WTC11 (cell line): ENCODE results near the gene CLPTM1L. TPM values are rescaled to one million over a fixed set of nuclear protein-coding genes. Genes with fewer than 3 reads are reported as not detected.

Experiments used
- ATAC-seq: fragments of 200-7000 bp; cut with Tn5 transposase; 2 replicates; pipeline ENCODE4 v1.10.0; 2021; ENCODE audit warnings: mild to moderate bottlenecking, moderate library complexity
- CTCF ChIA-PET: fragments of 300-600 bp; sonication (Branson Sonifier 250); formaldehyde crosslinking; loops from one replicate; lab custom pipeline; 2021; ENCODE audit warnings: antibody characterized with exemption; lab: Charles Lee
- POLR2A ChIA-PET: fragments of 350-600 bp; sonication (Branson Sonifier 250); formaldehyde crosslinking; loops from one replicate; lab custom pipeline; 2021; ENCODE audit warnings: antibody characterized with exemption; lab: Charles Lee
- DNase-seq: peaks from one replicate; pipeline ENCODE4 v3.0.0; 2021; ENCODE audit warnings: low spot score
- H3K27ac Mint-ChIP-seq: 2 replicates; pipeline ENCODE4 v1.8.0; 2021; ENCODE audit warnings: mixed read lengths
- H3K27me3 Mint-ChIP-seq: 2 replicates; pipeline ENCODE4 v1.8.0; 2021; ENCODE audit warnings: low read depth, mild to moderate bottlenecking, moderate library complexity, mixed read lengths
- H3K36me3 Mint-ChIP-seq: 2 replicates; pipeline ENCODE4 v1.8.0; 2021; ENCODE audit warnings: mixed read lengths
- H3K4me1 Mint-ChIP-seq: 2 replicates; pipeline ENCODE4 v1.8.0; 2022; ENCODE audit warnings: mixed read lengths
- H3K4me3 Mint-ChIP-seq: 2 replicates; pipeline ENCODE4 v1.8.0; 2021; ENCODE audit warnings: mild to moderate bottlenecking, moderate library complexity, mixed read lengths
- H3K9me3 Mint-ChIP-seq: 2 replicates; pipeline ENCODE4 v1.8.0; 2021; ENCODE audit warnings: mixed read lengths
- ATF1 ChIP-seq: sonication (generic); formaldehyde crosslinking; IDR thresholded peaks from 2 replicates; pipeline ENCODE4 v1.8.1; 2023; ENCODE audit warnings: mild to moderate bottlenecking, moderate library complexity, missing genetic modification reagents
- CBFB ChIP-seq: sonication (generic); formaldehyde crosslinking; IDR thresholded peaks from 2 replicates; pipeline ENCODE4 v1.8.1; 2022; ENCODE audit warnings: mild to moderate bottlenecking, low read depth, missing genetic modification reagents
- CREM ChIP-seq: sonication (generic); formaldehyde crosslinking; IDR thresholded peaks from 2 replicates; pipeline ENCODE4 v1.8.1; 2022; ENCODE audit warnings: mild to moderate bottlenecking, missing genetic modification reagents, moderate library complexity
- ELF4 ChIP-seq: sonication (generic); formaldehyde crosslinking; IDR thresholded peaks from 2 replicates; pipeline ENCODE4 v1.8.1; 2022; ENCODE audit warnings: low read depth, mild to moderate bottlenecking, moderate library complexity, missing genetic modification reagents
- FOXK1 ChIP-seq: sonication (generic); formaldehyde crosslinking; IDR thresholded peaks from 2 replicates; pipeline ENCODE4 v1.8.0; 2022; ENCODE audit warnings: mild to moderate bottlenecking, moderate library complexity, missing genetic modification reagents
- GABPB1 ChIP-seq: sonication (generic); formaldehyde crosslinking; IDR thresholded peaks from 2 replicates; pipeline ENCODE4 v1.8.1; 2023; ENCODE audit warnings: mild to moderate bottlenecking, missing genetic modification reagents
- JAZF1 ChIP-seq: fragments of 250-450 bp; sonication (Bioruptor Pico); IDR thresholded peaks from 2 replicates; pipeline ENCODE4 v1.9.0; 2021; ENCODE audit warnings: moderate library complexity, mild to moderate bottlenecking, inconsistent platforms
- KAT7 ChIP-seq: sonication (generic); formaldehyde crosslinking; IDR thresholded peaks from 2 replicates; pipeline ENCODE4 v1.8.1; 2023; ENCODE audit warnings: missing genetic modification reagents, mild to moderate bottlenecking, borderline replicate concordance
- MXD4 ChIP-seq: fragments of 250-450 bp; sonication (Bioruptor Pico); IDR thresholded peaks from 2 replicates; pipeline ENCODE4 v1.8.0; 2021; ENCODE audit warnings: mild to moderate bottlenecking, moderate library complexity, borderline replicate concordance
- NFATC4 ChIP-seq: fragments of 250-450 bp; sonication (Bioruptor Pico); IDR thresholded peaks from 2 replicates; pipeline ENCODE4 v1.9.0; 2021; ENCODE audit warnings: mild to moderate bottlenecking
- OVOL2 ChIP-seq: fragments of 250-450 bp; sonication (Bioruptor Pico); IDR thresholded peaks from 2 replicates; pipeline ENCODE4 v1.9.0; 2021; ENCODE audit warnings: mild to moderate bottlenecking, borderline replicate concordance
- PRRX2 ChIP-seq: fragments of 250-450 bp; sonication (Bioruptor Pico); IDR thresholded peaks from 2 replicates; pipeline ENCODE4 v1.8.0; 2021; ENCODE audit warnings: mild to moderate bottlenecking
- SMAD4 ChIP-seq: sonication (generic); formaldehyde crosslinking; IDR thresholded peaks from 2 replicates; pipeline ENCODE4 v1.8.0; 2022; ENCODE audit warnings: mild to moderate bottlenecking, missing genetic modification reagents
- SOX15 ChIP-seq: fragments of 250-450 bp; sonication (Bioruptor Pico); IDR thresholded peaks from 2 replicates; pipeline ENCODE4 v1.9.0; 2021; ENCODE audit warnings: mild to moderate bottlenecking
- SP1 ChIP-seq: sonication (generic); formaldehyde crosslinking; conservative IDR thresholded peaks from 2 replicates; pipeline ENCODE4 v1.8.1; 2022; ENCODE audit warnings: missing genetic modification reagents
- ZNF219 ChIP-seq: sonication (generic); formaldehyde crosslinking; IDR thresholded peaks from 2 replicates; pipeline ENCODE4 v1.8.0; 2023; ENCODE audit warnings: missing genetic modification reagents, mild to moderate bottlenecking, borderline replicate concordance
- ZNF423 ChIP-seq: fragments of 250-450 bp; sonication (Bioruptor Pico); IDR thresholded peaks from 2 replicates; pipeline ENCODE4 v2.1.2; 2022; ENCODE audit warnings: mild to moderate bottlenecking, moderate library complexity
- total RNA-seq: library from RNA; stranded (reverse); gene quantifications from 3 replicates; pipeline ENCODE4 v1.2.3, GENCODE V29; 2021
- TF ChIP-seq, protein P1 (sequence below): sonication (generic); formaldehyde crosslinking; IDR thresholded peaks from 2 replicates; pipeline ENCODE4 v1.8.1; 2023; ENCODE audit warnings: mild to moderate bottlenecking, missing genetic modification reagents, borderline replicate concordance
- TF ChIP-seq, protein P2 (sequence below): fragments of 250-450 bp; sonication (Bioruptor Pico); conservative IDR thresholded peaks from 2 replicates; pipeline ENCODE4 v1.9.0; 2021; ENCODE audit warnings: mild to moderate bottlenecking
- TF ChIP-seq, protein P3 (sequence below): fragments of 250-450 bp; sonication (Bioruptor Pico); IDR thresholded peaks from 2 replicates; pipeline ENCODE4 v1.9.0; 2021; ENCODE audit warnings: mild to moderate bottlenecking
- TF ChIP-seq, protein P4 (sequence below): fragments of 250-450 bp; sonication (Bioruptor Pico); IDR thresholded peaks from 2 replicates; pipeline ENCODE4 v1.9.0; 2021; ENCODE audit warnings: moderate library complexity, mild to moderate bottlenecking, inconsistent platforms, borderline replicate concordance
- TF ChIP-seq, protein P5 (sequence below): sonication (generic); formaldehyde crosslinking; IDR thresholded peaks from 2 replicates; pipeline ENCODE4 v1.8.1; 2023; ENCODE audit warnings: mild to moderate bottlenecking, missing genetic modification reagents, moderate library complexity
- TF ChIP-seq, protein P6 (sequence below): fragments of 250-450 bp; sonication (Bioruptor Pico); IDR thresholded peaks from 2 replicates; pipeline ENCODE4 v2.1.2; 2022; ENCODE audit warnings: mild to moderate bottlenecking, moderate library complexity

CLPTM1L gene
- total RNA-seq, 1 experiment from 2014 or later = 92.8 TPM

DNA sequence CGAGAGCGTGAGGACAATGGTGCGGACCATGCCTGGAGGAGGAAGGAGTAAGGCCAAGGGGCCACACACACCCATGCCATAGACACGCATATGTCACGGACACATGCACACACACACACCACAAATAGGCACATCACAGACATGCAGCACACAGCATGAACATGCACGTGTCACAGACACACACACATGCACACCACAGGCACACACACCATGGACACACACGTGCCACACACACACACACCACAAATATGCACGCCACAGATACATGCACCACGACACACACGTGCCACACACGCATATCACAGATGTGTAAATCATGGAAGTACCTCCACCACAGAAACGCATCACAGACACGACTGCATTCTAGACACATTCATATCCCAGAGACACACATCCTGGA, 66.7 kb downstream of the CLPTM1L start:
- H3K36me3 Mint-ChIP-seq = peaks cover 25% of the 10 kb centered on the region
- POLR2A ChIA-PET = no interaction called here
- TF ChIP-seq, protein P1, sequence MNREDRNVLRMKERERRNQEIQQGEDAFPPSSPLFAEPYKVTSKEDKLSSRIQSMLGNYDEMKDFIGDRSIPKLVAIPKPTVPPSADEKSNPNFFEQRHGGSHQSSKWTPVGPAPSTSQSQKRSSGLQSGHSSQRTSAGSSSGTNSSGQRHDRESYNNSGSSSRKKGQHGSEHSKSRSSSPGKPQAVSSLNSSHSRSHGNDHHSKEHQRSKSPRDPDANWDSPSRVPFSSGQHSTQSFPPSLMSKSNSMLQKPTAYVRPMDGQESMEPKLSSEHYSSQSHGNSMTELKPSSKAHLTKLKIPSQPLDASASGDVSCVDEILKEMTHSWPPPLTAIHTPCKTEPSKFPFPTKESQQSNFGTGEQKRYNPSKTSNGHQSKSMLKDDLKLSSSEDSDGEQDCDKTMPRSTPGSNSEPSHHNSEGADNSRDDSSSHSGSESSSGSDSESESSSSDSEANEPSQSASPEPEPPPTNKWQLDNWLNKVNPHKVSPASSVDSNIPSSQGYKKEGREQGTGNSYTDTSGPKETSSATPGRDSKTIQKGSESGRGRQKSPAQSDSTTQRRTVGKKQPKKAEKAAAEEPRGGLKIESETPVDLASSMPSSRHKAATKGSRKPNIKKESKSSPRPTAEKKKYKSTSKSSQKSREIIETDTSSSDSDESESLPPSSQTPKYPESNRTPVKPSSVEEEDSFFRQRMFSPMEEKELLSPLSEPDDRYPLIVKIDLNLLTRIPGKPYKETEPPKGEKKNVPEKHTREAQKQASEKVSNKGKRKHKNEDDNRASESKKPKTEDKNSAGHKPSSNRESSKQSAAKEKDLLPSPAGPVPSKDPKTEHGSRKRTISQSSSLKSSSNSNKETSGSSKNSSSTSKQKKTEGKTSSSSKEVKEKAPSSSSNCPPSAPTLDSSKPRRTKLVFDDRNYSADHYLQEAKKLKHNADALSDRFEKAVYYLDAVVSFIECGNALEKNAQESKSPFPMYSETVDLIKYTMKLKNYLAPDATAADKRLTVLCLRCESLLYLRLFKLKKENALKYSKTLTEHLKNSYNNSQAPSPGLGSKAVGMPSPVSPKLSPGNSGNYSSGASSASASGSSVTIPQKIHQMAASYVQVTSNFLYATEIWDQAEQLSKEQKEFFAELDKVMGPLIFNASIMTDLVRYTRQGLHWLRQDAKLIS (CRISPR knock-in tag) = no peak
- TF ChIP-seq ZNF423 (CRISPR knock-in tag) (no peak), ZNF219 (CRISPR knock-in tag) (no peak), FOXK1 (CRISPR knock-in tag) (no peak), NFATC4 (CRISPR knock-in tag) (no peak), KAT7 (CRISPR knock-in tag) (no peak), JAZF1 (CRISPR knock-in tag) (no peak), ELF4 (CRISPR knock-in tag) (no peak)
- TF ChIP-seq, protein P2, sequence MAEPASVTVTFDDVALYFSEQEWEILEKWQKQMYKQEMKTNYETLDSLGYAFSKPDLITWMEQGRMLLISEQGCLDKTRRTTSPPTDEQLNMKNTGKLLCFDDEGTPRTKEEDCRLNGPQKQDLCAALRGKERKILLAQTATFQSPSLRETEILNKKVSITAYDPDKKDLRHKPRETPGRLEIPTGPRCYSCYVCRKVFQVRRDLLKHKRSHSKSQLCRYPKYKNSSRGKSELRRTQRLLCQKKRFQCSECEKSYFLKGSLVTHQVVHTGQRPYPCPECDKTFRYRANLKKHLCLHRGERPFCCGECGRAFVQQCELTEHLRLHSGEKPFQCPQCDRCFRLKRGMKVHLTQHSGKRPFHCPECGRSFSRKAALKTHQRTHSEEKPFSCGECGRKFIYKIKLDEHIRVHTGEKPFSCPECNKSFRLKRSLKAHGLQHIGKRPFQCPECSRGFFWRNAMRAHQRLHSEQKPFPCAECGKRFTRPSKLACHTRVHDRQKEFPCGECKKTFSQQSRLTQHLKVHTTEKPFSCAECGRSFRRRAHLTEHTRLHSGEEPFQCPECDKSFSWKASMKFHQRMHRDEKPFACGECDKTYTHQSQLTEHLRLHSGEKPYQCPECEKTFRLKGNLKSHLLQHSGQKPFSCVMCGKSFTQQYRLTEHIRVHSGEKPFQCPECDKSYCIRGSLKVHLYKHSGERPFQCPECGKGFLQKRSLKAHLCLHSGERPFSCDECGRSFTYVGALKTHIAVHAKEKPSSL (CRISPR knock-in tag) = no peak
- TF ChIP-seq, protein P3, sequence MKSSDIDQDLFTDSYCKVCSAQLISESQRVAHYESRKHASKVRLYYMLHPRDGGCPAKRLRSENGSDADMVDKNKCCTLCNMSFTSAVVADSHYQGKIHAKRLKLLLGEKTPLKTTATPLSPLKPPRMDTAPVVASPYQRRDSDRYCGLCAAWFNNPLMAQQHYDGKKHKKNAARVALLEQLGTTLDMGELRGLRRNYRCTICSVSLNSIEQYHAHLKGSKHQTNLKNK (CRISPR knock-in tag) = no peak
- TF ChIP-seq, protein P4, sequence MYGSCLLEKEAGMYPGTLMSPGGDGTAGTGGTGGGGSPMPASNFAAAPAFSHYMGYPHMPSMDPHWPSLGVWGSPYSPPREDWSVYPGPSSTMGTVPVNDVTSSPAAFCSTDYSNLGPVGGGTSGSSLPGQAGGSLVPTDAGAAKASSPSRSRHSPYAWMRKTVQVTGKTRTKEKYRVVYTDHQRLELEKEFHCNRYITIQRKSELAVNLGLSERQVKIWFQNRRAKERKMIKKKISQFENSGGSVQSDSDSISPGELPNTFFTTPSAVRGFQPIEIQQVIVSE (CRISPR knock-in tag) = no peak
- TF ChIP-seq, protein P5, sequence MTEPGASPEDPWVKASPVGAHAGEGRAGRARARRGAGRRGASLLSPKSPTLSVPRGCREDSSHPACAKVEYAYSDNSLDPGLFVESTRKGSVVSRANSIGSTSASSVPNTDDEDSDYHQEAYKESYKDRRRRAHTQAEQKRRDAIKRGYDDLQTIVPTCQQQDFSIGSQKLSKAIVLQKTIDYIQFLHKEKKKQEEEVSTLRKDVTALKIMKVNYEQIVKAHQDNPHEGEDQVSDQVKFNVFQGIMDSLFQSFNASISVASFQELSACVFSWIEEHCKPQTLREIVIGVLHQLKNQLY (CRISPR knock-in tag) = no peak
- CTCF ChIA-PET = no interaction called here
- H3K9me3 Mint-ChIP-seq = no peaks in the 10 kb centered on the region
- DNase-seq (no peak), ATAC-seq (no peak)
- H3K4me3 Mint-ChIP-seq = no peak overlapping the region
- H3K27ac Mint-ChIP-seq = no peak overlapping the region
- no peaks in the 10 kb centered on the region for H3K27me3 Mint-ChIP-seq
- no peaks in the 10 kb centered on the region for H3K4me1 Mint-ChIP-seq

DNA sequence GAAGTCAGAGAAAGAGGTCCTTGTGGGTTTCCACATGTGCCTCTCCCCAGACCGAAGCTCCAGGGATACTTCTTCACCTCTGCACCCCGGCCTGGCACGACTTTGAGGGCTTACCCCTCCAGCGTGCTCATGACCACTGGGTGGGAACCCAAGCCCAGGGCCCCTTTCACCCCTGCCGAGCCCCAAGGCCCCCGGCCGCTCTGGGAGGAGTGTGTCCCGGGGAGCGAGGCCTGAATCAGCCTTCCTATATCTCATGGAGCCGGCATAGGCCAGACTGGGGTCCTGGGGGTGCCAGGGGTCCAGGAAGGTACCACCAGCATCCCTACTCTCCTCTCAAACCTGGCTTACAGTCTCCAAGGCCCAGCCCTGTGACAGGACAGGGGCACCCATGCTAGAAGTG, 67.1 kb downstream of the CLPTM1L start:
- POLR2A ChIA-PET = no interaction called here
- ATAC-seq = no peak
- H3K9me3 Mint-ChIP-seq = no peaks in the 10 kb centered on the region
- peaks cover 25% of the 10 kb centered on the region for H3K36me3 Mint-ChIP-seq
- no peaks in the 10 kb centered on the region for H3K4me1 Mint-ChIP-seq
- no peaks in the 10 kb centered on the region for H3K27me3 Mint-ChIP-seq
- TF ChIP-seq ATF1 = no peak
- TF ChIP-seq, protein P4 (CRISPR knock-in tag) = no peak
- TF ChIP-seq, all 79 proteins: peak for 0
- DNase-seq = no peak
- no peak overlapping the region for H3K27ac Mint-ChIP-seq
- CTCF ChIA-PET = no interaction called here
- H3K4me3 Mint-ChIP-seq = no peak overlapping the region

DNA sequence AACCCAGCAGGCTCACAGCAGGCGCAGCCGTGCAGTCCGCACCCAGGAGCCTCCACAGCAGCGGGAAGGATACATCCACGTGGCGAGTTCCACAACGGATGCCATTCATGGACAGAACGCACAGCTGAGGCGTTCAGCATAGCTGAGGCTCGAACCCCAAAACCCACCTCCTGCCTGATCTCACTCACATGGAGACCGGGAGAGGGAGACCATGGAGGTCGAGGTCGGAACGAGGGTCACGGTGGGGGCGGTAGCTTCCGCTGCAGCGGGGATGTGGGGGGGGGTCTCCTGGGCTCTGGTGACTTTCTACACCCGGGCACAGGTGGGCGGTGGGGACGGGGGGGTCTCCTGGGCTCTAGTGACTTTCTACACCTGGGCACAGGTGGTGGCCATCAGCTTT, 67.6 kb downstream of the CLPTM1L start:
- CTCF ChIA-PET = no interaction called here
- Mint-ChIP-seq H3K36me3 (peaks cover 25% of the 10 kb centered on the region), H3K27ac (no peak overlapping the region), H3K9me3 (no peaks in the 10 kb centered on the region), H3K4me3 (no peak overlapping the region), H3K27me3 (no peaks in the 10 kb centered on the region), H3K4me1 (no peaks in the 10 kb centered on the region)
- POLR2A ChIA-PET = no interaction called here
- ATAC-seq = no peak
- no peak for DNase-seq
- no peak for TF ChIP-seq ZNF219 (CRISPR knock-in tag)
- no peak for TF ChIP-seq SMAD4 (CRISPR knock-in tag)
- no peak for TF ChIP-seq GABPB1
- no peak for TF ChIP-seq ELF4 (CRISPR knock-in tag)
- no peak for TF ChIP-seq CBFB (CRISPR knock-in tag)
- no peak for TF ChIP-seq SP1 (CRISPR knock-in tag)
- TF ChIP-seq, protein P6, sequence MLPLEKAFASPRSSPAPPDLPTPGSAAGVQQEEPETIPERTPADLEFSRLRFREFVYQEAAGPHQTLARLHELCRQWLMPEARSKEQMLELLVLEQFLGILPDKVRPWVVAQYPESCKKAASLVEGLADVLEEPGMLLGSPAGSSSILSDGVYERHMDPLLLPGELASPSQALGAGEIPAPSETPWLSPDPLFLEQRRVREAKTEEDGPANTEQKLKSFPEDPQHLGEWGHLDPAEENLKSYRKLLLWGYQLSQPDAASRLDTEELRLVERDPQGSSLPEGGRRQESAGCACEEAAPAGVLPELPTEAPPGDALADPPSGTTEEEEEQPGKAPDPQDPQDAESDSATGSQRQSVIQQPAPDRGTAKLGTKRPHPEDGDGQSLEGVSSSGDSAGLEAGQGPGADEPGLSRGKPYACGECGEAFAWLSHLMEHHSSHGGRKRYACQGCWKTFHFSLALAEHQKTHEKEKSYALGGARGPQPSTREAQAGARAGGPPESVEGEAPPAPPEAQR (CRISPR knock-in tag) = no peak
- TF ChIP-seq PRRX2 (CRISPR knock-in tag) = no peak
- no peak for TF ChIP-seq SOX15 (CRISPR knock-in tag)
- TF ChIP-seq MXD4 (CRISPR knock-in tag) = no peak
- no peak for TF ChIP-seq CREM (CRISPR knock-in tag)
- TF ChIP-seq OVOL2 = no peak
